ENCODE measurements around the gene TTLL1.
A peak's percentile ranks its signal among the peaks of the same experiment; 100 is the strongest.
"Not testable (repeated sequence)": the region's sequence is repeated elsewhere in the genome, so short reads cannot be mapped to it uniquely, and the experiment has no call there.

The TTLL1 gene

GRCh38 chr22:43077121-43077877 lies 11.9 kb downstream of the TTLL1 start:
- DNase-seq (ENCODE audit: low read depth in 4 of 4, low spot score in 1 of 4) = no peak

- DNase-seq (ENCODE audit: low read depth in 4 of 4, low spot score in 1 of 4) = no peak
These were observed 22.3 kb downstream of the TTLL1 start for GRCh38 chr22:43066844-43067385.

DNA sequence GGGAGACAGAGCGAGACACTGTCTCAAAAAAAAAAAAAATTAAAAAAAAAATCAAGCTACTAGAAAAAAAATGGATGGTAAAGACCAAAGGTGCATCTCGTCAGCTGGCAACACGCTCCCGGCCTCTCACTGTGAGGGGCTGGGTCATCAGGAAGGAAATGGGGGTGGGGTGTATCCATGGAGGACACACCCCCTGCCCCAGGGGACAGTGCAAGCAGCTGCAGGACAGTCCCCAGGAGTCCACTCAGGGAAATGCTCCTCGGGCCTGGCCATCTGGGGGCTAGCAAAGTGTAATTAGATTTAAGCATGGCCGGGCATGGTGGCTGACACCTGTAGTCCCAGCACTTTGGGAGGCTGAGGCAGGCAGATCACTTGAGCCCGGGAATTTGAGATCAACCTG lies 23.1 kb downstream of the TTLL1 start:
- DNase-seq (ENCODE audit: low read depth in 4 of 4, low spot score in 1 of 4) = no peak

DNA sequence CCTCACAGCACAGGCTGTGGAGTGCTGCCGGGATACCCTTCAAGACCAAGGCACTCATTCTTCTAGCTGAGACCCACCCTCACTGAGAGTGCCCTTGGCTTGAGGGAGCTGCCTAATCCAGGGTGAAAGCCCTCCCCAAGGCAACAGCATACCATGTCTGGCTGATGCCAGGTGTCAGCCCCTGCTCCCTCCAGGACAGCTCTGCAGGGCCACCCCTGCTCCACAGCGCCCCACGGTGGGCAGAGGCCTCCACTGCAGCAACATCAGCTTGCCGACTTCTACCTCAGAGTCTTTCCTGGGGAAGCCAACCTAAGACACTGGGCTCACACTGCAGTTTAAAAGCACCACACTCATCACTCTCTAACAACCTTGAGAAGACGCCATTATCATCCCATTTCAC lies 29.0 kb downstream of the TTLL1 start:
- peak; percentile 5 to 37 (median 12) for DNase-seq (ENCODE audit: low read depth in 4 of 4, low spot score in 1 of 4)

GRCh38 chr22:43057641-43058040 lies 31.6 kb downstream of the TTLL1 start:
- DNase-seq (ENCODE audit: low read depth in 4 of 4, low spot score in 1 of 4) = no peak

GRCh38 chr22:43053176-43053575 lies 36.0 kb downstream of the TTLL1 start:
- no peak for DNase-seq (ENCODE audit: low read depth in 4 of 4, low spot score in 1 of 4)

DNA sequence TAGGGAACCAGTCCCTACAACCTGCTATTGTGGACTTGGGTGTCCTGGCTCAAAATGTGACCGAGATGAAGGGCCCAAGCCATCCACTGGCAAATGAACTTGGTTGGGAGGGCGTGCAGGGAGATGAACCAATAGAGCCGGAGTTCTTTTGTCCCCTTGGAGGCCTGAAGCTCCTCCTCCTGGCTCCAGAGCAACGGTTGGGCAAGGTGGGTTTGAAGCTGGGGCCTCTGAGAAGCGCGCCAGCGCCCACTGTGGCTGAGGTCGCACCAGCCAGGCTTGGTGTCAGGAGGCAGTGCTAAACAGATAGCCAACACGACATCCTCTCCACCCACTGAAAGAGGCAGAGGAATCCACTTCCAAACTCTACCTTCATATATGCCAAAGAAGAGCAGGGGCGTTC lies 38.2 kb downstream of the TTLL1 start:
- no peak for DNase-seq (ENCODE audit: low read depth in 4 of 4, low spot score in 1 of 4)

DNA sequence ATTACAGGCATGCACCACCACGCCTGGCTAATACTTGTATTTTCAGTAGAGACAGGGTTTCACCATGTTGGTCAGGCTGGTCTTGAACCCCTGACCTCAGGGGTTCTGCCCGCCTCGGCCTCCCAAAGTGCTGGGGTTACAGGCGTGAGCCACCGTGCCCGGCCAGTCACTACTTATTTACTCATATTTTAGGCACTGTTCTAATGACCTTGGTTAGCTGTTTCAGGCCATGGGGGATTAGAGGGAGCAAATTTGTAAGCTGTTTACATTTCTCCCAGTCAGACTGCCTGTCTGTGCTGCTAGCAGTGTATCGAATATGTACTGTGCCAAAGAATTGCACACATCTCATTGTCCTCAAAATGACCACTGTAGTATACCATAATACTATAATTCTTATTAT lies 41.6 kb downstream of the TTLL1 start:
- no peak for DNase-seq (ENCODE audit: low read depth in 4 of 4, low spot score in 1 of 4)

GRCh38 chr22:43044290-43044712 lies 44.9 kb downstream of the TTLL1 start:
- DNase-seq (ENCODE audit: low read depth in 4 of 4, low spot score in 1 of 4) = no peak

- no peak for DNase-seq (ENCODE audit: low read depth in 4 of 4, low spot score in 1 of 4)
These were observed 47.0 kb downstream of the TTLL1 start for GRCh38 chr22:43042101-43042780.

- no peak for DNase-seq (ENCODE audit: low read depth in 4 of 4, low spot score in 1 of 4)
These were observed 49.4 kb downstream of the TTLL1 start for GRCh38 chr22:43039800-43040199.

DNA sequence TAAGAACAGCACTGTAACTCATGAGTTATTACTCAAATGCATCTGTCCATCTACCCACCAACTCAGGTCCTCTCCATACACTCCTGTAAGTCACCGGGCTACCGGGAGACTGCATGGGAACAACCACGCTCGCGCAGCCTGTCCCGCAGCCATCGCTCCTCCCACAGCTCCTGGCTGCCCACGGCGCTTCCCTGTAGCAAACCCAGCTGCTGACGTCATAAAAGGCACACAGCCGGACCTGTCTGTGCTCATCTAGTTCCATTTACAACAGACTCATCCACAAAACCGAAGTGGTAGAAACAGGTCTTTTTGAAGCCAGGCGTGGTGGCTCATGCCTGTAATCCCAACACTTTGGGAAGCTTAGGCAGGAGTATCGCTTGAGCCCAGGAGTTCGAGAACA lies 50.9 kb downstream of the TTLL1 start:
- no peak for DNase-seq (ENCODE audit: low read depth in 4 of 4, low spot score in 1 of 4)

- no peak for DNase-seq (ENCODE audit: low read depth in 4 of 4, low spot score in 1 of 4)
These were observed 52.8 kb downstream of the TTLL1 start for GRCh38 chr22:43036282-43036829.

DNA sequence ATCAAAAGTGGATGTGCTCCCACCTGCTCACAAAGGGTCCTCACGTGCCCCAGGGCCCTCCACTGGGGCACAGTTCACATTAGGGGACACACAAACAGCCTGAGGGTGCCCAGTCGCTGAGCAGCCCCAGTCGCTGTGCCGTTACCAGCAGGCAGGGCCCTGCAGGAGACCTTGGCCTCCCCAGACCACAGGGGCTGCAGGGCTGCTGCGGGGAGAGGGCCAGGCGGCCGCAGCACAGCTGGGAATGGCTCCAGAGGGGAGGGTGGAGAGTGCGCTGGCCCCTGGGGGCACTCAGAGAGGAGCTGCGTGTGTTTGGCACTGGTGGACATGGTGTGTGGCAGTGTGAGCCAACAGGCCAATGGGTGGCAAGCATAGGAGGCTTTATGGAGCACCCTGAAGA lies 53.9 kb downstream of the TTLL1 start:
- DNase-seq (ENCODE audit: low read depth in 4 of 4, low spot score in 1 of 4) = no peak

GRCh38 chr22:43031617-43032016 lies 57.6 kb downstream of the TTLL1 start:
- DNase-seq (ENCODE audit: low read depth in 4 of 4, low spot score in 1 of 4) = no peak

DNA sequence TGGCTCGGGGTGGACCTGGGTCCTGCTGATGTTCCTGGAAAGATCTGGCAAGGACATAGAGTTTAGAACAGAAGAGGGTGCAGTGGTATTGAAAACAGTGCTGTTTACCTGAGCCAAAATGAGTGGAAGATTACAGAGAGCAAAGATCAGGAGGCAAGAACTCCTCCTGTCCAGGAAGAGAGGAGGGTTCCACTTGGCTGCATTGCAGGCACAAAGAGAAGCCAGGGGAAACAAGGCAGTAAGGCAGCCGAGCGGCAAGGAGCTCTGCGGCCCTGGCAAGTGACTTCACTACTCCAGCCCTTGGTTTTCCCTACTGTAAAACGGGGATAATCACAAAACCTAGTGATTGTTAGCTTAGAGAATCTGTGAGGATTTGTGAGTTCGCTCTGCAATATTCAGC lies 70.6 kb downstream of the TTLL1 start:
- no peak for DNase-seq (ENCODE audit: low read depth in 4 of 4, low spot score in 1 of 4)

- no peak for DNase-seq (ENCODE audit: low read depth in 4 of 4, low spot score in 1 of 4)
These were observed 71.4 kb downstream of the TTLL1 start for GRCh38 chr22:43017525-43018460.

GRCh38 chr22:43016150-43016549 lies 73.0 kb downstream of the TTLL1 start:
- DNase-seq (ENCODE audit: low read depth in 4 of 4, low spot score in 1 of 4) = not testable (repeated sequence)

DNA sequence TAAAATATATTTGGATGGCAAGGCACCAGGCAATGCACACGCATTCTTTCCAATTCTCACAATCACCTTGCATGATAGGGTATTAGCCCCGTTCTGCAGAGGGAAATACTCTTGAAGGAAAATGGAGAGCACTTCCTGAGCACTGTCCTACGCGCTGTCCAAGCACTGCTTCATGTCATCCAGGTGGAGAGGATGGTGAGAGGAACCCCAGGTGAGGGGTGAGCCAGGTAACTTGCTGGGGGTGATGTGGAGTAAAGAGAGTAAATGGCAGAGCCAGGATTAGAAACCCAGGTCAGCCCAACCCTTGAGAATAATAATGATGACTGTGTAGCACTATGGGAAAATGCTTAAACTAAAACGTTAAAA lies 73.5 kb downstream of the TTLL1 start:
- DNase-seq (ENCODE audit: low read depth in 4 of 4, low spot score in 1 of 4) = no peak

DNA sequence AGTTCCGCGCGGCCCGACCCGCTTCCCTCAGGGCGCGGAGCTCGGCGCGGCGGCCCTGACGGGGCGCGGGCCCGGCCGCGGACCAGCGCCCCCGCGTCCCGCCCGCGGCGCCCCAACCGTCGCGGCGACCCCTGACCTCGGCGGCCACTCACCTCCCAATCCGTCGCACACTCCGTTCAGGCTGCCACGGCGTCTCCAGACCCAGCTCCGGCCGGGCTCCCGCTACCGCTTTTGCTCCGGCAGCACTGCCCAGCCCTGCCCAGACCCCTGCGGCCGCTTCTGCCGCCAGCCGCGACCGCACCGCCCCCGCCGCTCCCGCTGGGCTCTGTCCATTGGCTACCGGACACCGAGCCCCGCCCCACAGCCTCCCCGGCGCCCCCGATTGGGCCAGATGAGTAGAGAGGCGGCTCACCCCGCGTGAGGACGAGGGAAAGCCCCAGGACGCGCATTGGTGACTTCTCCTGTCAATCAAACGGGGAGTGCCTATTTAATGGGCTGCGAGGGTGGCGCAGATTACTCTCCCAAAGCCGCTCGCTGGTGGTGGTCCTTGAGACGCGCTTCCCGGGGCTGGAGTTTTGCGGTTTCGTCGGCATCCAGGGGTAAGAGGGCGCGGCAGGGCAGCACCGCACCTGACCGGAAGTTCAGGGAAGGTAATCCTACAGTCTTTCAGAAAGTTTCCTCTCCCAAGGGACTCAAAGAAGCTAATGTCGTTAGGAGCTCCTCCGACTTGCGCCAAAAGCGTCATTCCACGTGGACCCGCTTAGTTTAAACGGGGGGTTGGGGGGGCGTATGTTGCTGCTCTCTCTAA lies 74.1 kb downstream of the TTLL1 start, which contains the start of gene PACSIN2:
Gene PACSIN2 (minus strand): TSS at position 281 of the 808 bp plus-strand sequence. CDS start 103,069 bp downstream, outside the sequence.
- peak; percentile 96 to 99 (median 98) for DNase-seq (ENCODE audit: low read depth in 4 of 4, low spot score in 1 of 4)
